Activated T-cell treated with anti-CD3 and anti-CD28 coated beads, Interleukin-2, amount 50 U/mL, for 72 hours (primary cell): Measurements from ENCODE around the gene SAMD8. TPM values are rescaled to one million over a fixed set of nuclear protein-coding genes. Genes with fewer than 3 reads are reported as not detected.

ENCODE experiments used
- ATAC-seq, 2 donors: fragments of 150-1000 bp; cut with Tn5 transposase; replicated peaks in 1 of 2; 2 replicates each; pipeline ENCODE4 v1.10.0; 2021; ENCODE audit warnings: moderate library complexity in 2 of 2, mild to moderate bottlenecking in 1 of 2
- DNase-seq, 2 donors: peaks; one replicate each; pipeline ENCODE4 v3.0.0; 2021 to 2022; ENCODE audit warnings: mixed read lengths in 1 of 2
- H3K27ac Mint-ChIP-seq: one replicate; pipeline ENCODE4 v1.8.0; 2022; ENCODE audit warnings: mild to moderate bottlenecking, moderate library complexity, mixed read lengths
- H3K27me3 Mint-ChIP-seq: one replicate; pipeline ENCODE4 v1.8.0; 2022; ENCODE audit warnings: low read depth, mixed read lengths
- H3K36me3 Mint-ChIP-seq, 2 donors: one replicate each; pipeline ENCODE4 v1.8.0; 2022; ENCODE audit warnings: mixed read lengths in 2 of 2, mild to moderate bottlenecking in 1 of 2; ENCODE audit not compliant: insufficient read depth in 2 of 2
- H3K4me1 Mint-ChIP-seq: one replicate; pipeline ENCODE4 v1.8.0; 2022; ENCODE audit warnings: low read depth, mixed read lengths
- H3K4me3 Mint-ChIP-seq, 2 donors: one replicate each; pipeline ENCODE4 v1.8.0; 2022; ENCODE audit warnings: mild to moderate bottlenecking in 2 of 2, mixed read lengths in 2 of 2, moderate library complexity in 2 of 2
- H3K9me3 Mint-ChIP-seq, 2 donors: one replicate each; pipeline ENCODE4 v1.8.0; 2022; ENCODE audit warnings: mixed read lengths in 2 of 2
- total RNA-seq, 2 donors: library from RNA; stranded (reverse); gene quantifications; one replicate each; pipeline ENCODE4 v1.2.3, GENCODE V29; 2022

Gene SAMD8
- total RNA-seq, 2 donors from 2014 or later: 24.3 to 28.6 TPM

DNA sequence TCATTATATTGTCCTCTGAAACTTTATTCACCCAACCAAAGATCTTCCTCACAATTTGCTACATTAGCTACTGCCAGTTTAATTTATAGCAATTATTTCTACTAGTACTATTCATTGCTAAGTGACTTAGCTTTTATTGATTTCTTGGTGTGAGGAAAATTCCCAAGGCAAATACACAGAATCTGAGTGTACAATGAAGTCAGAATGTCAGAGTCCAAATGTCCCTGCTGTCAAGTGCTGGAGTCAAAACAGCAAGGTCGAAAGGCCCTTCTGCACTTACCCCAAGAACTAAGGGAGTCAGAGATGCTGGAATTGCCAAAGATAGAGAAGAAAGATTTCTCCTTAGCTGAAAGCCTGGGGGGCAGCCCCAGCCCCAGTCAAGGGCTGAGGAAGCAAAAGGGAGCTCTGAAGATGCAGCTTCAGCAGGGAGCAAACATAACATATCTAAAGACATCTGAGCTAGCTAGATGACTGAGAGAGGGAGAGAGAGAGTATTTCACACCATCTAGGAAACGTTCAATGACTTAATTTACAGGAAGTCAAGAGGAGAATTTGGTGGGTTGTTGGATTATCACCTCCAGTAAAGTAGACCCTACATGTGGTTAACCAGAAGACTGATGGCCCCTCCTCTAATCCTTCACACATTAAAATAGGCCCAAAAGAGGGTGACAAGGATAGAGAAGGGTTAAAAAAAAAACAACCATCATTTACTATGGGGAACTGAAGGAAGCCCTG is 36.6 kb upstream of the SAMD8 start:
- Mint-ChIP-seq H3K9me3 (no peaks in the 10 kb centered on the region), H3K27ac (no peak overlapping the region)

DNA sequence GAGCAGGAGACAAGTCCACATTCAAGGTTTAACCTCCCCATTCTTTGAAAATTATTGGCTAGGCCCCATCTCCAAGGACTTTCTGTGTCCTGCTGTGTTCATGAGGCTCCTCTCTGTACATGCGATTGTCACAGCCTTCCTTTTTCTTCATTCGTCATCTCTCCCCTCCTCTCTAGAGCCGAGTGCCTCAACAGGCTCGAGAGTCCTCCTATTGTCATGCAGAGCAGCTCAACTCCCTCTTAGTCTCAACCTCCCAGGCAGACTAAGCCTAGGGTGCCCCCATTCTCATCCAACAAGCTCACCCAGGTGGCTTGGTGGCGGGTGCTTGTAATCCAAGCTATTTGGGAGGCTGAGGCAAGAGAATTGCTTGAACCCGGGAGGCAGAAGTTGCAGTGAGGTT is 35.1 kb upstream of the SAMD8 start:
- Mint-ChIP-seq H3K36me3 (peaks cover 0 to 2% of the 10 kb centered on the region in 2 donors), H3K9me3 (peaks cover 2% of the 10 kb centered on the region in 2 donors), H3K27ac (no peak overlapping the region), H3K27me3 (no peaks in the 10 kb centered on the region), H3K4me1 (peaks cover 11% of the 10 kb centered on the region), H3K4me3 (no peak overlapping the region)
- no peak for ATAC-seq
- DNase-seq: no peak

More for the DNA sequence above, 36.6 kb upstream of the SAMD8 start:
- DNase-seq (no peak), ATAC-seq (no peak)
- Mint-ChIP-seq H3K4me1 (peaks cover 11% of the 10 kb centered on the region), H3K36me3 (no peaks in the 10 kb centered on the region), H3K4me3 (no peak overlapping the region), H3K27me3 (no peaks in the 10 kb centered on the region)

- peaks cover 2% of the 10 kb centered on the region in 2 donors for H3K9me3 Mint-ChIP-seq
- ATAC-seq: no peak
- no peak overlapping the region for H3K4me3 Mint-ChIP-seq
- H3K27me3 Mint-ChIP-seq: no peaks in the 10 kb centered on the region
- H3K36me3 Mint-ChIP-seq: peaks cover 0 to 2% of the 10 kb centered on the region in 2 donors
- peaks cover 8% of the 10 kb centered on the region for H3K4me1 Mint-ChIP-seq
- no peak overlapping the region for H3K27ac Mint-ChIP-seq
- no peak for DNase-seq
Observed at GRCh38 chr10:75079436-75080083, 31.9 kb upstream of the SAMD8 start.

DNA sequence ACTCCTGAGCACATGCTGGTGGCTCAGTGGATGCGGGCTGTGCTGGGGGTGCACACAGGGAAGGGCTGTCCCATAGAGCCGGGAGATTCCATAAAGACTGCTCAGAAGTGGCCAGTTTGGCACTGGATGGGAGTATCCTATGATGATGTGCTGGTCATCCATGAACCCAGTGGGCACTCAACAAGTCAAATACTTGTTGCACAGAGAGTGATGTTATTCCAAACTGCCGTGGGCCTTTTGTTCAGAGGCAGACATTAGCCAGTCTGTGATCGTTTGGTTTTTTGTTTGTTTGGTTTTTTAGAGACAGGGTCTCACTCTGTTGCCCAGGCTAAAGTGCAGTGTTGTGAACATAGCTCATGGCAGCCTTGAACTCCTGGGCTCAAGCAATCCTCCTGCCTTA is 30.9 kb upstream of the SAMD8 start:
- no peak overlapping the region for H3K4me3 Mint-ChIP-seq
- H3K27ac Mint-ChIP-seq: no peak overlapping the region
- peaks cover 0 to 2% of the 10 kb centered on the region in 2 donors for H3K36me3 Mint-ChIP-seq
- ATAC-seq: no peak
- no peak for DNase-seq
- no peaks in the 10 kb centered on the region for H3K4me1 Mint-ChIP-seq
- H3K9me3 Mint-ChIP-seq: peaks cover 2% of the 10 kb centered on the region in 2 donors
- no peaks in the 10 kb centered on the region for H3K27me3 Mint-ChIP-seq

GRCh38 chr10:75081379-75081778 is 30.1 kb upstream of the SAMD8 start:
- H3K27ac Mint-ChIP-seq: no peak overlapping the region
- H3K4me1 Mint-ChIP-seq: no peaks in the 10 kb centered on the region
- ATAC-seq: no peak
- DNase-seq: no peak
- H3K27me3 Mint-ChIP-seq: no peaks in the 10 kb centered on the region
- peaks cover 2% of the 10 kb centered on the region in 2 donors for H3K9me3 Mint-ChIP-seq
- no peak overlapping the region for H3K4me3 Mint-ChIP-seq
- H3K36me3 Mint-ChIP-seq: peaks cover 0 to 2% of the 10 kb centered on the region in 2 donors

DNA sequence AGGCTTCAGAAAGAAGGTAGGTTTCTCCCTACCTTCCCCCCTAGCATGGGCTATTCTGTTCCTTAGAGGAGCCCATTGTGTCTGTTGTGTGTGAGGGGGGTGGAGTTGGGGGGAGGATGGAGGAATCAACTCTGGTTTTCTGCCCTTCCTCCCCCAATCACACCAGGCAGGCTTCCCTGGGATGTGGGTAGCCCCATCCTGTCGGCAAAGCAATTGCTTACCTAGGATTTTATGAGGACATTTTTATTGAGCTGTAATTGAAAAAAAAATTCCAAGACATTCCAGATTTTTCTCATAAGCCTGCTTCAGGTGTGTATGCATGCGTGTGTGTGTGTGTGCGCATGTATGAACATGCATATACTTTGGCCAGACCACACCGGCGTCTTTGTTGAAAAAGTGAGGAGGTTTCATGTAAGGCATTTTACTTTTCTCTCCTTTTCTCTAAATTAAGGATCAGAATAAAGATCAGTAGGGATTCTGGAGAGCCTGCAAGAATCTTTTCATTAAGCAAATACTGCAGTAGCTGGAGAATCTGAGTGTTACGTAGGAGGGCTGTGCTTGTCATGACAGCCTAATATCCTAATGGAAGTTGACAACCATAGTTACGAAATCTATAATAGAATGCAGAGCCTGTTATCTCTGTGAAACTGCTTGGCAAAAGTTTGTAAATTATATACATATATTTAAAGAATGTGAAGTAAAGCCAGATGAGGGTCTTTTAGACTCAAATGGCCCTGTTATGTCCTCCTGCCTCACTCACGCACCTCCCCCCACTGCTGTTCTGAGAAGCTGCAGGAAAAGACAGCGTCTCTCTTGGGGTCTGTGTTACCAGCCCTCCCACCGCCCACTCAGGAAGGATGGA is 27.3 kb upstream of the SAMD8 start:
- Mint-ChIP-seq H3K36me3 (peaks cover 0 to 2% of the 10 kb centered on the region in 2 donors), H3K9me3 (peaks cover 2% of the 10 kb centered on the region in 2 donors), H3K27ac (no peak overlapping the region), H3K4me1 (no peaks in the 10 kb centered on the region), H3K4me3 (no peak overlapping the region), H3K27me3 (no peaks in the 10 kb centered on the region)
- ATAC-seq (no peak), DNase-seq (no peak)

DNA sequence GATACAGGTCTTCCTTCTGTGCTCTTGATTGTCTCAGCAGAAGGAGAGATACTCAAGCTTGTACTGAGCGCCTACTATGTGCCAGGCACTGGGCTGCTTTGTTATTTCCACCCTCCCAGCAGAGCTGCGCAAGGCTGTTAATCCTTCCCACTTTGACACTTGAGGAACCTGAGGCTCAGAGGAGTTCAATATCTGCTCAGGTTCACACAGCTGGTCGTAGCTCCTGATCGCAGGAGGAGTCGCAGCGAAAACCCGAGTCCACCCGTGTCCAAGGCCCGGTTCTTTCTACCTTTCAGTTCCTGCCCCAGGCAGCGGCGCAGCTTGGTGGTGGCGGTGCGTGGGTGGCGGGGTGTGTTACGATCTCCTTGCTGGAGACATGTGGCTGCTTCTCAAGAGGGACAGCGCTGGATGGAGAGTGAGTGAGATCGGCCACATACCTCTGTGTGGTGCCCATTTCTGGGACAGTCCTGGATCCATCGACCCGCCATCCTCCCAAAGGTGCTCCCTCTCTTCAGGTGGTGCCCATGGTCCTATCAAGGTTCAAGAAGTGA is 26.5 kb upstream of the SAMD8 start:
- H3K4me1 Mint-ChIP-seq: no peaks in the 10 kb centered on the region
- H3K27ac Mint-ChIP-seq: no peak overlapping the region
- peaks cover 2% of the 10 kb centered on the region in 2 donors for H3K9me3 Mint-ChIP-seq
- DNase-seq (no peak), ATAC-seq (no peak)
- no peak overlapping the region for H3K4me3 Mint-ChIP-seq
- no peaks in the 10 kb centered on the region for H3K27me3 Mint-ChIP-seq
- H3K36me3 Mint-ChIP-seq: peaks cover 0 to 2% of the 10 kb centered on the region in 2 donors

- ATAC-seq (no peak), DNase-seq (no peak)
- Mint-ChIP-seq H3K4me1 (no peaks in the 10 kb centered on the region), H3K27me3 (no peaks in the 10 kb centered on the region), H3K27ac (no peak overlapping the region), H3K9me3 (no peaks in the 10 kb centered on the region), H3K36me3 (no peaks in the 10 kb centered on the region), H3K4me3 (no peak overlapping the region)
Observed at GRCh38 chr10:75086278-75086934, 25.1 kb upstream of the SAMD8 start.

DNA sequence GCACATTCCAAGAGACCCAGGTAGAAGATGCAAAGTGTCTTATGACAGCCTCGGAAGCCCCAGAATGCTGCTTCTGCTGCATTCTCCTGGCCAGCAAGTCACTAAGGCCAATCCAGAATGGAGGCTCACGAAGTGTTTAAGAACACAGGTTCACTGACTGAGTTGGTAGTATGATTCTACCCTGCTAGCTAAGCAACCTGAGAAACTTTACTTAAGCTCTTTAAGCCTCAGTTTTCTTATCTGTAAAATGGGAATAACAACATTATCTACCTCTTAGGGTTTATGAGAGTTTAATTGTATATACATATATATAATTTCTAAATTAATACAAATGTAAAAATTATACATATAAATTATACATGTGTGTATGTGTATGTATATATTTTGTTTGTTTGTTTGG is 22.8 kb upstream of the SAMD8 start:
- no peak overlapping the region for H3K4me3 Mint-ChIP-seq
- no peaks in the 10 kb centered on the region for H3K36me3 Mint-ChIP-seq
- no peaks in the 10 kb centered on the region for H3K4me1 Mint-ChIP-seq
- no peak overlapping the region for H3K27ac Mint-ChIP-seq
- ATAC-seq (no peak), DNase-seq (no peak)
- H3K27me3 Mint-ChIP-seq: peaks cover 6% of the 10 kb centered on the region
- H3K9me3 Mint-ChIP-seq: no peaks in the 10 kb centered on the region

DNA sequence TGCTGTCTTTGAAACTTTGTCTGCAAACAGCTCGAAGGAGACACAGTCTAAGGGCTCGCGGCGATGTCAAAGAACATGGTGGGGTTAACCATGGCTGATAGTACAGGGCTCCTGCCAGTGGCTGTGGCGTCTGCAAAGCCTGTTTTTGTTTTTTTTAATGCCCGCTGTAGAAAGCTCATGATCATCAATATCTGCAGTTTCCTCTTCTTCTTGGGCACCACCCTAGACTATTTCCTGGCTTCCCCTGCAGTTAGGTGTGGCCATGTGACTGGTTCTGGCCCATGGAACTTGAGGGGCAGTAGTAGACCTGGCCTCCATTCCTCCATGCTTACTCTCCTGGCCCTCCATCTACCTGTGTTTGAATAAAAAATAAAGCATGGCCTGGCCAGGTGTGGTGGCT is 21.8 kb upstream of the SAMD8 start:
- Mint-ChIP-seq H3K27ac (no peak overlapping the region), H3K27me3 (peaks cover 6% of the 10 kb centered on the region), H3K36me3 (no peaks in the 10 kb centered on the region), H3K4me3 (no peak overlapping the region), H3K4me1 (no peaks in the 10 kb centered on the region), H3K9me3 (no peaks in the 10 kb centered on the region)
- ATAC-seq (no peak), DNase-seq (no peak)

DNA sequence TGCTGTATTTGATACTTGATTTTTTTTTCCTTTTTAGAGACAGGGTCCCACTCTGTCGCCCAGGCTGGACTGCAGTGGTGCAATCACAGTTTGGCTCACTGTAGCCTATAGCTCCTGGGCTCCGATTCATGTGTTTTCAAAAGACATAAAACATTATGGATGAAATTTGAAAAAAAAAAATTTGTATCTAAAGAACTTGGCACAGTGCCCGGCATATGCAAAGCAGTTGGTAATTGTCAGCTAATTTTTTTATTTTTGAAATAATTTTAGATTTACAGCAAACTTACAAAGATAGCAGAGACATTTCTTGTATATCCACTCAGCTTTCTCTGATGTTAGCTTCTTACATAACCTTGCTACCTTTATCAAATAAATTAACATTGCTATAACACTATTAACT is 20.3 kb upstream of the SAMD8 start:
- no peaks in the 10 kb centered on the region for H3K4me1 Mint-ChIP-seq
- H3K27me3 Mint-ChIP-seq: peaks cover 6% of the 10 kb centered on the region
- H3K4me3 Mint-ChIP-seq: no peak overlapping the region
- no peaks in the 10 kb centered on the region for H3K36me3 Mint-ChIP-seq
- ATAC-seq (no peak), DNase-seq (no peak)
- H3K9me3 Mint-ChIP-seq: no peaks in the 10 kb centered on the region
- no peak overlapping the region for H3K27ac Mint-ChIP-seq

GRCh38 chr10:75094465-75094864 is 17.0 kb upstream of the SAMD8 start:
- Mint-ChIP-seq H3K9me3 (no peaks in the 10 kb centered on the region), H3K4me1 (peaks cover 1% of the 10 kb centered on the region)
- no peak for ATAC-seq

More at GRCh38 chr10:75094465-75094864, 17.0 kb upstream of the SAMD8 start:
- no peak overlapping the region for H3K27ac Mint-ChIP-seq
- H3K36me3 Mint-ChIP-seq: no peaks in the 10 kb centered on the region
- H3K27me3 Mint-ChIP-seq: peaks cover 6% of the 10 kb centered on the region
- no peak for DNase-seq
- no peak overlapping the region for H3K4me3 Mint-ChIP-seq
